SJCRH30 (cell line): ENCODE data around the gene KCNH6. TPM values are rescaled to one million over a fixed set of nuclear protein-coding genes. Genes with fewer than 3 reads are reported as not detected.

ENCODE experiments used
- total RNA-seq: library from RNA; depleted of rRNA; stranded (reverse); fragments of >200 nt; shearing (Covaris generic); gene quantifications from 2 replicates; pipeline ENCODE4 v1.2.3, GENCODE V29; 2014; rRNA removed

The KCNH6 gene
- total RNA-seq, 1 experiment from 2014 or later: not detected

Other genes with a start within 250 kb of the KCNH6 start
- gene CYB561, start 77.1 kb upstream of the KCNH6 start, total RNA-seq: not detected in 2 replicates
- gene ACE, start 46.3 kb upstream of the KCNH6 start, total RNA-seq: 0.76 and 1.1 TPM in 2 replicates
- 53.9 and 55.4 TPM in 2 replicates for gene DCAF7, start 27.1 kb downstream of the KCNH6 start, total RNA-seq
- 18.2 and 20.1 TPM in 2 replicates for gene TACO1, start 77.5 kb downstream of the KCNH6 start, total RNA-seq
- gene MAP3K3, start 99.1 kb downstream of the KCNH6 start, total RNA-seq: 24.2 and 25.9 TPM in 2 replicates
- 23.1 and 23.2 TPM in 2 replicates for gene LIMD2, start 176.8 kb downstream of the KCNH6 start, total RNA-seq
- gene STRADA, start 218.4 kb downstream of the KCNH6 start, total RNA-seq: 16.8 and 23.2 TPM in 2 replicates